Keratinocyte (primary cell): ENCODE data around the gene ASTN2. TPM values are rescaled to one million over a fixed set of nuclear protein-coding genes. Genes with fewer than 3 reads are reported as not detected.

Source experiments
- DNase-seq: peaks from one replicate; pipeline ENCODE4 v3.0.0-alpha.2; 2011; ENCODE audit warnings: low read depth, missing footprints, low spot score
- FAIRE-seq: peaks from 2 replicates; lab custom pipeline; 2011; peaks lifted over from hg19 to GRCh38; lab: Jason Lieb, UNC
- H2AFZ ChIP-seq: 2 replicates; pipeline ENCODE4 v1.6.0; 2012; ENCODE audit warnings: low read length, control low read depth, inconsistent platforms; ENCODE audit not compliant: control insufficient read depth
- H3K27ac ChIP-seq: 2 replicates; pipeline ENCODE4 v1.5.1; 2011; ENCODE audit warnings: low read length; ENCODE audit not compliant: control insufficient read depth, insufficient read depth
- H3K27me3 ChIP-seq: 3 replicates; pipeline ENCODE4 v1.6.0; 2011; ENCODE audit warnings: low read length; ENCODE audit not compliant: control insufficient read depth, insufficient read depth; ENCODE audit errors: extremely low read depth
- H3K36me3 ChIP-seq, 2 experiments: 2 replicates in 1 of 2; 3 replicates in 1 of 2; pipeline ENCODE4 v1.5.1; 2011; ENCODE audit warnings: low read length in 2 of 2, mild to moderate bottlenecking in 1 of 2; ENCODE audit not compliant: control insufficient read depth in 2 of 2, insufficient read depth in 2 of 2; ENCODE audit errors: extremely low read depth in 1 of 2
- H3K4me1 ChIP-seq: 3 replicates; pipeline ENCODE4 v1.5.1; 2011; ENCODE audit warnings: low read length; ENCODE audit not compliant: control insufficient read depth, insufficient read depth; ENCODE audit errors: extremely low read depth
- H3K4me2 ChIP-seq: 3 replicates; pipeline ENCODE4 v1.6.0; 2011; ENCODE audit warnings: low read depth, low read length; ENCODE audit not compliant: control insufficient read depth, insufficient read depth; ENCODE audit errors: extremely low read depth
- H3K4me3 ChIP-seq, 3 experiments: fragments of 200-600 bp in 1 of 3; sonication (generic) in 1 of 3; 2 replicates in 2 of 3; 3 replicates in 1 of 3; pipeline ENCODE4 v1.5.1; 2011 to 2016; ENCODE audit warnings: low read length in 3 of 3, mild to moderate bottlenecking in 3 of 3, control low read depth in 2 of 3, inconsistent platforms in 1 of 3, low read depth in 1 of 3, mixed read lengths in 1 of 3, mixed run types in 1 of 3, moderate library complexity in 1 of 3; ENCODE audit not compliant: control insufficient read depth in 2 of 3, insufficient read depth in 2 of 3; ENCODE audit errors: extremely low read depth in 1 of 3
- H3K79me2 ChIP-seq: 2 replicates; pipeline ENCODE4 v1.6.0; 2012; ENCODE audit warnings: low read length; ENCODE audit not compliant: control insufficient read depth, insufficient read depth
- H3K9ac ChIP-seq: 3 replicates; pipeline ENCODE4 v1.6.0; 2011; ENCODE audit warnings: low read length; ENCODE audit not compliant: control insufficient read depth, insufficient read depth; ENCODE audit errors: extremely low read depth
- H3K9me1 ChIP-seq: 3 replicates; pipeline ENCODE4 v1.6.0; 2011; ENCODE audit warnings: low read length; ENCODE audit not compliant: control insufficient read depth, insufficient read depth; ENCODE audit errors: extremely low read depth
- H3K9me3 ChIP-seq: 2 replicates; pipeline ENCODE4 v1.5.1; 2012; ENCODE audit warnings: low read depth, low read length; ENCODE audit not compliant: control insufficient read depth
- H4K20me1 ChIP-seq: 3 replicates; pipeline ENCODE4 v1.6.0; 2011; ENCODE audit warnings: low read length; ENCODE audit not compliant: control insufficient read depth, insufficient read depth; ENCODE audit errors: extremely low read depth
- EZH2 ChIP-seq: IDR thresholded peaks from one replicate; pipeline ENCODE4 v1.6.1; 2012; ENCODE audit warnings: inconsistent platforms, mild to moderate bottlenecking, low read length, moderate library complexity
- dilution Hi-C: fragments of 300-500 bp; cut with MboI; formaldehyde crosslinking; loops from one replicate; pipeline ENCODE4 v1.7.0; 2020; ENCODE audit warnings: low sequenced_read_pairs; ENCODE audit not compliant: extremely low pct_ligation_motif_present
- polyA plus RNA-seq, 5 experiments: library from polyadenylated mRNA; depleted of rRNA in 3 of 5; stranded (reverse) in 3 of 5; stranded (forward) in 1 of 5; unstranded in 1 of 5; fragments of >200 nt; gene quantifications; 1 replicate in 1 of 5; 2 replicates in 3 of 5; 3 replicates in 1 of 5; pipeline versions ENCODE4 v1.2.1 to v1.2.3, GENCODE V29; 2011 to 2012; ENCODE audit warnings: missing spikeins in 2 of 5, low read depth in 1 of 5, low replicate concordance in 1 of 5
- TF ChIP-seq, protein P1 (sequence below), 3 experiments: IDR thresholded peaks in 1 of 3; conservative IDR thresholded peaks in 1 of 3; optimal IDR thresholded peaks in 1 of 3; 2 replicates in 2 of 3; 3 replicates in 1 of 3; pipeline versions ENCODE3 to v1.5.1; 2011; ENCODE audit warnings: low read length in 3 of 3, mild to moderate bottlenecking in 3 of 3, moderate library complexity in 2 of 3, control low read depth in 1 of 3, inconsistent platforms in 1 of 3; ENCODE audit not compliant: insufficient read depth in 2 of 3; ENCODE audit errors: extremely low read depth in 1 of 3

The ASTN2 gene
- polyA plus RNA-seq, 1 donor (not counting 4 experiments of a cell fraction or from before 2014, with no cell fraction given) = 0.31 TPM

DNA sequence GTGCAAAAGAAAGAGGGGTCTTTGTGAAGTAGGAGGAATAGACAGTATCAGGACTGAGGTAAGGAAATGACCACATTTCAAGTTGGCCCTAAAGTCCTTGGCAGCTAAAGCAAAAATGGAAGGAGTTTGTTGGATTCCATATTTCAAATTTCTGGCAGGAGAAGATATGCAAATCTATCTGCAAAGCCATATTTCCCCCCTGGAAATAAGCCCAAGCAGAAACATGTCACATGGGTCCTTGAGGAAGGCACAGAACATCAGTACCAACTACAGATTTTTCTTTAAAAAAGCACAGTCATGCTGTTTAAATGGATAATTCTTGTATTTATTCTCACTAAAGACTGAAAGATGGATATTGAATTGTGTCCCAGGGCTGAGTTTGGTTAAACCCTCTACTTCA, 404.8 kb downstream of the ASTN2 start:
- DNase-seq (no peak), FAIRE-seq (no peak)
- Histone ChIP-seq H3K36me3 (no peaks in the 10 kb centered on the region), H2AFZ (no peak overlapping the region), H3K9me1 (no peaks in the 10 kb centered on the region), H3K4me2 (no peak overlapping the region), H3K27me3 (no peaks in the 10 kb centered on the region), H3K27ac (no peak overlapping the region), H3K9ac (no peak overlapping the region), H3K9me3 (no peaks in the 10 kb centered on the region), H3K79me2 (no peaks in the 10 kb centered on the region), H4K20me1 (no peaks in the 10 kb centered on the region), H3K4me1 (no peaks in the 10 kb centered on the region), H3K4me3 (no peak overlapping the region)
- dilution Hi-C loops = no loop called here
- TF ChIP-seq, protein P1, sequence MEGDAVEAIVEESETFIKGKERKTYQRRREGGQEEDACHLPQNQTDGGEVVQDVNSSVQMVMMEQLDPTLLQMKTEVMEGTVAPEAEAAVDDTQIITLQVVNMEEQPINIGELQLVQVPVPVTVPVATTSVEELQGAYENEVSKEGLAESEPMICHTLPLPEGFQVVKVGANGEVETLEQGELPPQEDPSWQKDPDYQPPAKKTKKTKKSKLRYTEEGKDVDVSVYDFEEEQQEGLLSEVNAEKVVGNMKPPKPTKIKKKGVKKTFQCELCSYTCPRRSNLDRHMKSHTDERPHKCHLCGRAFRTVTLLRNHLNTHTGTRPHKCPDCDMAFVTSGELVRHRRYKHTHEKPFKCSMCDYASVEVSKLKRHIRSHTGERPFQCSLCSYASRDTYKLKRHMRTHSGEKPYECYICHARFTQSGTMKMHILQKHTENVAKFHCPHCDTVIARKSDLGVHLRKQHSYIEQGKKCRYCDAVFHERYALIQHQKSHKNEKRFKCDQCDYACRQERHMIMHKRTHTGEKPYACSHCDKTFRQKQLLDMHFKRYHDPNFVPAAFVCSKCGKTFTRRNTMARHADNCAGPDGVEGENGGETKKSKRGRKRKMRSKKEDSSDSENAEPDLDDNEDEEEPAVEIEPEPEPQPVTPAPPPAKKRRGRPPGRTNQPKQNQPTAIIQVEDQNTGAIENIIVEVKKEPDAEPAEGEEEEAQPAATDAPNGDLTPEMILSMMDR (optimal IDR thresholded peaks at IDR 0.05 in 1 of 3, IDR thresholded peaks at IDR 0.05 in 1 of 3, conservative IDR thresholded peaks at IDR 0.05 in 1 of 3; ENCODE audit: extremely low read depth in 1 of 3, insufficient read depth in 2 of 3, low read length in 3 of 3) = no peak
- TF ChIP-seq EZH2 = no peak

DNA sequence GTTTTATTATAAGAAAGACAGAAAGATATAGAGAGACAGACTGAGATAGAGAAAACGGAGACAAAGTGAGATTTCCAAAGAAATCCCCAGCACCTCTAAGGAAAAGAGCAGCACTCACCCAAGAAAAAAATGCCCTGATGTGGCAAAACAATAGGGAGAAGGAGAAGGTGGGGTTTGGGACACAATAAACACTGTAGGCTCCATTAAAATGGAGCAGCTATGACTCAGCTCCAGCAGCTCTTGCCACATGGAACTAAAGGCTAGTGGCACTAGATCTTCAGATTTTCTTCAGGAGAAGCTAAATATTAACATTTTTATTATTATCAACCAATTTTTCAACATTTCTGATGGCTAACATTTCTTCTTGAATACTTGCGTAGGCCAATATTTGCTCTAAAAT, 406.0 kb downstream of the ASTN2 start:
- H3K4me1 ChIP-seq = no peaks in the 10 kb centered on the region
- DNase-seq (no peak), FAIRE-seq (no peak)
- H3K9me1 ChIP-seq = no peaks in the 10 kb centered on the region
- TF ChIP-seq EZH2 = no peak
- TF ChIP-seq, protein P1 (optimal IDR thresholded peaks at IDR 0.05 in 1 of 3, IDR thresholded peaks at IDR 0.05 in 1 of 3, conservative IDR thresholded peaks at IDR 0.05 in 1 of 3; ENCODE audit: extremely low read depth in 1 of 3, insufficient read depth in 2 of 3, low read length in 3 of 3) = no peak
- dilution Hi-C loops = no loop called here
- H2AFZ ChIP-seq = no peak overlapping the region
- H4K20me1 ChIP-seq = no peaks in the 10 kb centered on the region
- no peak overlapping the region for H3K9ac ChIP-seq
- no peaks in the 10 kb centered on the region for H3K27me3 ChIP-seq
- no peaks in the 10 kb centered on the region for H3K79me2 ChIP-seq
- no peaks in the 10 kb centered on the region for H3K9me3 ChIP-seq
- no peak overlapping the region for H3K27ac ChIP-seq
- no peak overlapping the region for H3K4me3 ChIP-seq
- no peaks in the 10 kb centered on the region for H3K36me3 ChIP-seq
- no peak overlapping the region for H3K4me2 ChIP-seq
